HG03060 (cell line): ENCODE measurements around the gene OXSM.
A peak's percentile ranks its signal among the peaks of the same experiment; 100 is the strongest.

ENCODE experiments used
- ATAC-seq: cut with Tn5 transposase; IDR thresholded peaks from one replicate; pipeline ENCODE4 v1.9.1; 2021; ENCODE audit warnings: low read depth, moderate number of reproducible peaks; ENCODE audit not compliant: unreplicated experiment

OXSM gene

DNA sequence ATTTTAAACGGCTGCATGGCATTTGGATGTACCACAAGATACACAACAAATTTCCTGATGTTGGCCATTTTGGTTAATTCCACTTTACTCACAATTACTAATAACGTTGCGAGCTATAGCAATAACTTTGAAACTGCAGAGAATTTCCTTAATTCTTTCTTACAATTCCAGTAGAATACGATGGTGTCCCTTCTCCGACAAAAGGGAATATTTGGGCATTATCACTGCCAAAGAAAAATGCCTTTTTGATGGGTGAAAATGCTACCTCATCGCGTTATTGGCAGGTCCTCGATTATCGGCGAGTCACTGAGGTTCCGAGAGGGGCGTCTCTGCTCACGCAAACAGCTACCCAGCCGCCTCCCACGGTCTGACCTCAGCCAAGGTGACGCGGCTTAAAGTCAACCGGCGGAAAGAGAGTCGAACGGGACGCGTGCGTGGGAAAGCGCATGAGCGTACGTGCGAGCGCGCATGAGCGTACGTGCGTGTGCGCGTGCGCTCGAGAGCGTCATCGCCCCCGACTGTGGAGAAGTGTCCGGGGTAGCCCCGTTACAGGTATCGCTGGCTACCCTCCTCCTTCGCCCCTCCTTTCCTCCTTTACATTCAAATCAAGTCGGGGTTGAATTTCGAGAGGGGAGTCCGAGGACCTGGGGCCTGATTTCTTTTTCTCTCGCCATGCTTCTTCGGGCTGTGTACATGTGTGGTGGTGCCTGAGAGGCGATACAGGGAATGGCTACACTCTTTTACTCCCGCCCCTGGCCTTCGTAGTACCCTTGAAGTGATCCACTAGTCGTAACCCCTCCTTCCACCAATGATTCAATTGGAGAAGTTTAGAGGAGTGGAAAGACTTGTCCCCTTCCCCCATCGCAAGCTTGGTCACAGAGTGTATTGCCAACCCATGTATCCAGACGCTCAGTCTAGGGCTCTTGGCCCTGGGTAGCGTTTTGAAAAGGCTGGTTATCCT lies at the start of gene OXSM:
OXSM (plus strand) TSS at position 495 of the 961 bp plus-strand sequence. CDS start 931 bp downstream, outside the sequence.
- peak; percentile 85 for ATAC-seq

DNA sequence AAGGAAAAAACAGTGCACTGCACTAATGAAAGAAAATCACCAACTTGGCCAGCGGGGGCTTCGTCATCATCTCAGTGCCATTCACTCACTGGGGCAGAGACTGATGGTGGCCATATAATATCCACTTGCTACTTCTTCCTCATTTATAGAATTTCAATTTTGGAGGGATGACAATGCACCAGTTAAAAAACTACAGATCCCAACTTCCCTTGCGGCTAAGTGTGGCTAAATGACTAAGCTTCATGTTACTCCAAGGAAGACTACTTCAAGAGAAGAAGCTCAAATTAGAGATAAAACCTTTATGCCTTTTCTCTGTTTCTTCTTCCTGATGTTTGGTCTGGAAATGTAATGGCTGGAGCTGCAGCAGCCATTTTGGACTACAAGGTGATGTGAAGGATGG lies 45.4 kb upstream of the OXSM start:
- ATAC-seq = no peak

DNA sequence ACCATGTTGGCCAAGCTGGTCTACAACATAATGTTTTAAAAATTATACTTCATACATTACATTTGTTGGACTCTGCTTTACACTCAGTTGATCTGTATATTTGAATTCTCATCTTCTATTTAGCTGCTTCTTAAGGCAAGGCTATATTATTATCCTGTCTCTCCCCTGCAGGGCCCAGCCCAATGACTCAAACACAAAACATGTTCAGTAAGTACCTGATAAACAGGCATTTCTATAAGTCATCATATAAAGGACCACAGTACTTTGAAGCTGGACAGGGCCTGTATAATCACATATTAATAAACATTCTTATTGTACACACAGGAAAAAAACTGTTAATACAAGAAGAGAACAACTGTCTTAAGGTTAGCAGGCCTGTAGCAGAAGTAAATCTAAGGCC lies 42.9 kb upstream of the OXSM start:
- ATAC-seq = no peak

DNA sequence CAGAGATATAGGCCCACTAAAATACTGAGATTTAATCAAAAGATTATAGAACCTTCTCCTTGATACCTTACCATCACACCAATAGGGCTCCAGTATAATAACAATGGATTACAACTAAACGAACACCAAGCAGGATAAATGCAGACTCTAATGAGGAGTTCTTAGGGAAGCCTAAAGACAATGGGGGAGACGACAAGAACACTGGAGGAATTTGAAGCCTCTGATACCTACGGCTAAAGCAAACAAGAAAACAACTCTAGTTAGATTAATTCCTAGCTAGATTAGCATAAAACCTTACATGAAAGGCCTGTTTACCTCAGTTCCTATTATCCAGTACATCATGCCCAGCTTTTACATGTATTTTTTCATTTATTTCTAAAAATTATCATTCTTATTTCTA lies 41.7 kb upstream of the OXSM start:
- ATAC-seq = no peak

DNA sequence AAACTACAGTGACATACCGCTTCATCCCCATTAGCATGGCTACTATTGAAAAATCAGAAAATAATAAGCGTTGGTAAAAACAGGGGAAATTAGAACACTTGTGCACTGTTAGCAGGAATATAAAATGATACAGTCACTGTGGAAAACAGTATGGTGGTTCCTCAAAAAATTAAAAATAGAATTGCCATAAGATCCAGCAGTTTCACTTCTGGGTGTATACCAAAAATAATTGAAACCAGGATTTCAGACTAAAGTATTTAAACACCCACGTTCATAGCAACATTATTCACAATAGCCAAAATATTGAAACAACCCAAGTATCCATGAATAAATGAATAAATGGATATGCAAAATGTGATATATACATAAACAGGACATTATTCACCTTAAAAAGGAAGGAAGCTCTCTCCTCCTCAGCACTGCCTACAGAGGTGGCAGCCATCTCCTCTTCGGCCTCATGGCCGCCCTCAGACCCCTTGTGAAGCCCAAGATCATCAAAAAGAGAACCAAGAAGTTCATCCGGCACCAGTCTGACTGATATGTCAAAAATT lies 40.8 kb upstream of the OXSM start:
- ATAC-seq = no peak

DNA sequence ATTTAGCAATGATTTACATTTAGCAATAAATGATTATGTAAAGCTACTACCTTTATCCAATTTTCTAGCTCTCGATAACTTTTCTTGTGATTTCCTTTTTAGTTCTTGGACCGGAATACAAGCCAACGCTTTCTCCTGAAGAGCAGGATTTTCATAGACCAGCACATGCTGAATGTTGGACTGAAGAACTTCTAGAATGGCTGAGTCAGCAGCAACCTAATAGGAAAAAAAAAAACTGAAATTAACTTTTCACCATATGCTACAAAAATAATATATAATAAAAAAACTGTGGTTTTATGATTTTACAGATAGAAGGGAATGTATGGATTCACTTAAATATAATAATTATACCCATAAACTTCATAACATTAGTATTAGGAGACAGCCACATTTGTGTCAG lies 38.8 kb upstream of the OXSM start:
- no peak for ATAC-seq

DNA sequence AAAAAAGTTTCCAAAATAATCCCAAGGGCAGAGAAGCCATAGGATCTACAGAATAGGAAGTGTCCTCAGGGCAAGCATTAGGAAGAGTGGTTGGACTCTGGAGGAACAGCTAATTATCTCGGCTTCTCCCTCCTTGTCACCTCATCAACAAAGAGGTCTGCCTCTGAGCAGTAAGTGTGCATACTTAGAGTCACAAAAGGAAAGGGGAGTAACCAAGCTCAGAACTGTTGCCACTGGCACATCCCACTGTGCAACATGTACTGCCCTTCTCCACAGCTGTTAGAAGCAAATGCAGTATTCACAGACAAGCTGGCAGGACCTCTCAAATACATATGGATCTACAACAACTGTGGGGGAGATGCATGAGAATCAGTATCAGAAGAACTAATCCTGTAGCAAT lies 38.2 kb upstream of the OXSM start:
- no peak for ATAC-seq

DNA sequence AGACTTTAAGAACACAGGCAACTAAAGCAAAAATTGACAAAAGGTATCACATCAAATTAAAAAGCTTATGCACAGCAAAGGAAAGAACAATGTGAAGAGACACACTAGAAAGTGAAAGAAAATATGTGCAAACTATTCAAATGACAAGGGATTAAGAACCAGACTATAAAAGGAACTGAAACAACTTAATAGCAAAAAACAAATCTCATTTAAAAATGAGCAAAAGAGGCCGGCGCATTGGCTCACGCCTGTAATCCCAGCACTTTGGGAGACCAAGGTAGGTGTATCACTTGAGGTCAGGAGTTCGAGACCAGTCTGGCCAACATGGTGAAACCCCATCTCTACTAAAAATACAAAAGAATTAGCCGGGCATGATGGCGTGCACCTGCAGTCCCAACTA lies 21.0 kb upstream of the OXSM start:
- peak; percentile 88 for ATAC-seq

DNA sequence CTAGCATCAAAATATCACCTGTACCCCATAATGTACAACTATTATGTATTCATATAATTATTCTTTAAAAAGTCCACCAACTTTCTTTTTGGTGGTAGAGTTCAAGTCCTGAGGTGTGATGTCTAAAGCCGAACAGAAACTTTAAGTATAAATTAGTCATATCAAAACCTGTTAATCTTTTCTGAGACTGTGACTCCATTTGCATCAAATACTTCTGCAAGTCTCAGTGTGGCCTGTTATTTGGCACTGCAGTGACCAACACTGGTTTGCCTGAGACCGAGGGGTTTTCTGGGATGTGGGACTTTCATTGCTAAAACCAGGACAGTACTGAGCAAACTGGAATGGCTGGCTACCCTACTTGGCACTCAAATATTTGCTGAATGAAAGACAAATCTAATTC lies 14.0 kb upstream of the OXSM start:
- no peak for ATAC-seq

DNA sequence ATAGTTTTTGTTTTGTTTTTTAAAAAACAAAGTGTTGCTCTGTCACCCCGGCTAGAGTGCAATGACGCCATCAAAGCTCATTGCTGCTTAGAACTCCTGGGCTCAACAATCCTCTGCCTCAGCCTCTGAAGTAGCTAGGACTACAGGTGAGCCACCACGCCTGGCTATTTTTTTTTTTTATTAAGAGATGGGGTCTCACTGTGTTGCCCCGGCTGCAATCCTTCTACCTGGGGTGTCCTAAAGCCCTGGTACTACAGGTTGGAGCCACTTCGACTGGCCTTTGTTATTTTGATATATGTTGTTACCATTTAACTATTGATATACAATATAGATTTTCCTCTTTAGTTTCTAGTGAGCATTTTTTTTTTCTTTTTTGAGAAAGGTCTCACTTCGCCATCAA lies 9.3 kb upstream of the OXSM start:
- no peak for ATAC-seq

DNA sequence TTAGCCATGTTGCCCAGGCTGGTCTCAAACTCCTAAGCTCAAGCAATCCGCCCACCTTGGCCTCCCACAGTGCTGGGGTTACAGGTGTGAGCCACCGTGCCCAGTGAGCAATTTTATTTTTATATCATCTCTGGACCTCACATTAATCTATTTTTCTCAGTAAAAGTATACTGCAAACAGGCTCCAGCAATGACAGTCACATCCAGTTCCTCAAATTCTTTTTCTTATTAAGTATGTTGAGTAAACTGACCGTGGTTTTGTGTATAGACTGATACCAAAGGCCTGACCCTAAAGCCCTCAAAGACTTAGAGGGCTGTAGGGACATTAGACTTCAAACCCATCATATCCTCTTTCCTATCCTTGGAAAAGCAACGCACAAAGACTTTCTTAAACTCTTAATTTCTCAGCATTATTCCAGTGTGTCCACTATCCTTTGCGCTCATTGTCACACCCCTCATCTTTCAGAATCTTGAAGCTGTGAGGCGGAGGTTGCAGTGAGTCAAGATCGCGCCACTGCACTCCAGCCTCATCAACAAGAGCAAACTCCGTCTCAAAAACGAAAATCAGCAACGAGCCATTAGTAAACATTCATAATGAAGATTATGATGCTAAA lies 8.6 kb upstream of the OXSM start:
- no peak for ATAC-seq

DNA sequence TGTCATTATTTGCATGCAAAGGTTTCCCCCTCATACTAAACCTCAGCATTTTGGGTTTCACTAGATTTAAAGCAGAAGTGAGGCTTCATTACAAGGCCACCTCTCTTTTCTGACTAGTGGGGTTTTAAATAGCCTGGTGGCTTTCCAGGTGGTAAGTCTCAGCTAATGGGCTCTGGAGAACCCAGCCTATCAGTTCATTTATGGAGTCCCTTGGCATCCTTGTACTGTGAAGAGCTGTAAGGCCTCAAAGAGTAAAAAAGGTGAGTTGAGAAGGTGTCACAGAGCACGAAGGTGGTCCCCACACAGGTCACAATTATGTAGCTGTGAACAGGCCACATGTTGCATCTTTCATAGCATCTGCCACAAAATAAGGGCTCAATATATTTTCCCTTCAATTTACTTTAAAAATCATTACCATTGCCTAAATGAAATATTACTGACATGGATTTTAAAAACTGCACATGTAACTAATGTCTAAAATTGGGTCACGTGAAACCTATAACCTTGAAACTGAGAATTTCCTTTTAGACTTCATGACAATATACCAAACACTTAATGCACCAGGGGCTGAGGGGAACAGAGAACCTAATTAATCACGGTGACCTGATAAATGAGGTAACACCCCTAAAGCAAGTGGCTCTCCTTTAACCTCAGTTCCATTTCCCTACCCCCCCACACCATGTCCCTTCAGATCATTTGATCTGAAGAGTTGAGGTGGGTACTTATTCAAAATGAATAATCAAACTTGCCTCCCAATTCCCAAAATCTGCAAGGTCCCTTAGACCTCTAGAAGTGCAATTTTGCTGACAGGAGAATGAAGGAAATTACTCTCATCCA lies 7.9 kb upstream of the OXSM start:
- ATAC-seq = peak; percentile 72

DNA sequence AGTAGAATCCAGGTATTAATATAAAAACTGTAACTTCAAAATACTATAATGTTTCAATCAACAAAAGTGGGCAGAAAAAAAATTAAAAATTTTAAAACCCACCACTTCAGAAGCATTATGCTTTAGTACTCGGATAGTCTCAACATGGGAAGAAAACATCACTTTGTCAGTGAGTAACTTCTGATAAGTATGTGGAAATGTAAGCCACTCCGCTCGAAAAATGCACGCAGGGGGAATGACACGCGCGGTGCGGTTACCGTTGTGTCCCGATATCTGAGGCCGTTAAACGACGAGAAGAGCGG lies 7.3 kb upstream of the OXSM start:
- ATAC-seq = no peak

DNA sequence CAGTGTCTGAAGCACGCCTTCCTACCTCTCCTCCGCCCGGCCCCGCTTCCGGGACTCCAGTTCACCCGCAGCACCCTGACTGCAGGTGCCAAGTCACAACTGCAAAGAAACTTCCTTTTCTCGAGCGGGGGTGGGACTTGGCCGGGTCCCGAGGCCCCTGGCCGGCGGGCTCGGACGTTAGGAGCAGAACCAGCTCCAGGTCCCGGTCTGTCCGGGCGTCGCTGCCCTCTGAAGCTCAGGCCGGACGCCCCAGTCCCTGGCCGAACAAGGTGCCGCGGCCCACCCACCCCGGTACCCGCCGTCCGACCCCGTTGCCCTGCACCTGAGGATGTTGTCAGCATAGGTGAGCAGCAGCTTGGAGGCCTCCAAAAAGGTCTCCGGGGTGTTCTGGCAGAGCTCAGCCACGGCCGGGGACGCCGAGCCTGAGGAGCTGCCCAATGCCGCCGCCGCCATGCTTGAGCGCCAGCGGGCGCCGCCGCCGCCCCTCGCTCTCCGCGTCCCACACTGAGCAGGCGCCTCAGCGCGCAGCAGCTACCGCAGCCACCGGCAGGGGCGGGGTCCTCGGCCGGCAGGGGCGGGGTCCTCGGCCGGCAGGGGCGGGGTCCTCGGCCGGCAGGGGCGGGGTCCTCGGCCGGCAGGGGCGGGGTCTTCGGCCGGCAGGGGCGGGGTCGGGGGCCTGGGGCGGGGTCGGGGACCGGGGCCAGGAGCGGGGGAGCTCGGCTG lies 6.8 kb upstream of the OXSM start, which contains the start of gene NGLY1:
NGLY1 (minus strand) TSS at position 506 of the 723 bp plus-strand sequence; CDS start at position 453, 53 bp downstream.
- peak; percentile 37 for ATAC-seq

DNA sequence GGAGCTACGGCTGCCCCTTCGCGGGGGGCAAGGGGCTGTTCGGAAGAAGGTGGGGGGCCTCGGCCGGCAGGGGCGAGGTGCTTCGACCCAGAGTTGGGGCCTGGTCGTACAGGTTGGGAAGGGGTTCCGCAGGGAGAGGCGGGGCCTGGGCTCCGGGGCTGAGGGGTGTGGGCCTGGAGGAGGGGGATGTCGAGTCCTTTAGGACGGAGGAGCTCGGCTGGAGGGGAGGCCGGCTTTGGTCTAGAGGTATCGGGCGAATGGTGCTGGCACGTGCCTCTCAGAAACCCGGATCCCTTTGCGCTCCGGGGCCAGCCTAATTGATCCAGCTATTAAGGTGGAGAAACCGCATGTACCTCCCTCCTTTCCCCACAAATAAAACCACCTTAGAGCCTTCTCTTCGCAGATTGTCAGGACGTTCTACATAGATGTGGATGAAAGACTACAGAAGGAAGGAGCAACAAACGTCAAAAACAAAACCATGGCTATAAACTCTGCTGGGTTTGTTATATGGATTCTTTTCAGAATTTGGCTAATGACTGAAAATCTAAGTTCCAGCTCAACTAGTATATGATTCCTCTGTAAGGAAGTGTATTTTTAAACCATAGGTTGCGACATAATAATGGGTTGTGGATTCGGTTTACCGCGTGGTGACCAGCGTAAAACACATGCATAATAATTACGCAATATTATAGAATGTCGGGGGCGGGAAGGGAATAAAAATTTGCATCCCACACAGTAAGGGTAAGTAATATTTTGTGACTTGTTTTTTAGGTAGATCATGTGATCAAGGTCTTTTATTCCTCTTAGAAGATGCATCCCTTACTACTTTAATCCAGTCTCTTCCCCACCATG lies 6.0 kb upstream of the OXSM start:
- ATAC-seq = peak; percentile 7

DNA sequence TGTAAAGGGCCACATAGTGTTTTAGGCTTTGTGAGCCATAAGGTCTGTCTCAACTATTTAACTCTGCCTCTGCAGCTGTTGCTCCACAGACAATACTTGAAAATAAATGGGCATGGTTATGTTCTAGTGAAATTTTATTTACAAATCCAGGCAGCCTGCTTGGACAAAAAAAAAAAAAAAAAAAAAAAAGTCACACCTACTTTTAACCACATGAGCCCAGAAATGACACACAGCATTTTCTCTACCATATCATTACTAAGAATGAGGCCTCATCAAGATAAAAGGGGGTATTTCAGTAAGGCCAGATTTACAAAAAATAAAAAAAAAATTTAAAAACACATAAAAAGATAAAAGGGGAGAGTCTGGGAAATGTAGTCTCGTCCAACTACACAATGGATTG lies 4.9 kb upstream of the OXSM start:
- ATAC-seq = no peak

DNA sequence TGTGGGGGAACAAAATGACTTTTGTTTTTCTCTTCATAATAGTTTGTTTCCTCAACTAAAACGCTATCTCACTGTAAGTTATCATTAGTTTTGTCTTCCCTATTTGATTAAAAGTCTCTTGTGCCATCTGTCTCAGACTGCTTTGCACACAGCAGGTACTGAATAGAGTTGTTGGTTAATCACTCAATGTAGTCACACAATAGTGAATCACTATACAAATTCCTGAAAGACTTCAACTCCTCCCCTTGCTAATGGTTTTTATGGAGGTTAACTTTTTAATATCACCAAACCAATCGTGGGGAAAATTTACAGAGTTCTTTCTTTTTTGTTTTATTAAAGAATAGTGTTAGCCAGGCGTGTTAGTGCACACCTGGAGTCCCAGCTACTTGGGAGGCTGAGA lies 4.1 kb upstream of the OXSM start:
- ATAC-seq = no peak

DNA sequence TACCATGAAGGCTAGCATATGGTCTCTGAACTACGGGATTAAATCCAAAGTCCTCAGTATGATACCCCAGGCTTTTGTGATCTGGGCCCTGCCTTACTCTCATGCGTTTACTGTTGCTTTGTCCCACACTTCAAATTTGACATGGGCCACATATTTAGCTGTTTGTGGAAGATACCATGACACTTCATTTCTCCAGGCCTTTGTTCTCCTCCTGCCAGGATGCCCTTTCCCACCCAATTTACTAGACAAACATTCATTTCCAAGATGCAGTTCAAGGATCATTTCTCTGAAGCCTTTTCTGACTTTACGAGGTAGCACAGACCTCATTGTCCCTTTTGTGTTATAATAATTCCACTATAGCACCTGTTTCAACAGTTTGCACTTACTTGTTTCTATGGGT lies 2.2 kb upstream of the OXSM start:
- ATAC-seq = no peak

DNA sequence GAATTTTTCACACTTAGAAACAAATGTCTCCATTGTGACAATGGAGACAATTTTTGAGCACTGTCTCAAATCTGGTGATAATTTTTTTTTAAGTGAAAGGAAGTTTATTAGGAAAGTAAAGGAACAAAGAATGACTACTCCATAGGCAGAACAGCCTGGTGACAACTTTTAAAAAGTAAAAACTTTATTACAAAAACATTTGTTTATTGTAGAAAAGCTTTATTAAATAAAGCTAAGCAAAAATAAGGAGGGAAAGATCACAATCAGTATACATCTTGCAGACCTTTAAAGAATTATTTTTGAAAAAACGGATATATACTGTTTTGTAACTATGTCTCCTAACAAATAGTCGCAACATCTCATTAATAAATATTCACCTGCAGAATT lies 688 bp upstream of the OXSM start:
- ATAC-seq = no peak
